ENCODE results near the gene HIBCH. TPM values are rescaled to one million over a fixed set of nuclear protein-coding genes. Genes with fewer than 3 reads are reported as not detected.
A peak's percentile ranks its signal among the peaks of the same experiment; 100 is the strongest.

The HIBCH gene
- total and polyA plus RNA-seq, 9 of the 15 experiments (the other 6 are each of a cell fraction or from before 2014, with no cell fraction given), result 17.0 to 65.4 (median 28.3) TPM

GRCh38 chr2:190354003-190354690 lies 34.5 kb upstream of the HIBCH start:
- Histone ChIP-seq H3K9me3 (replicated peaks; ENCODE audit: control insufficient read depth, insufficient read depth, low read depth, low read length) (no peaks in the 10 kb centered on the region), H4K20me1 (replicated peaks; ENCODE audit: control insufficient read depth, insufficient read depth, low read length) (no peaks in the 10 kb centered on the region), H3K36me3 (ENCODE audit: control insufficient read depth, insufficient read depth, low read length) (no peaks in the 10 kb centered on the region), H3K4me3 (no peak overlapping the region), H2AFZ (ENCODE audit: low read depth, low read length) (peak overlapping the region; percentile 90), H3K4me2 (ENCODE audit: insufficient read depth, low read length) (peak overlapping the region; percentile 73), H3K9ac (ENCODE audit: insufficient read depth in 1 of 2, low read depth in 2 of 2, low read length in 2 of 2) (peak overlapping the region; percentile 49 to 78; a peak in 3 of 4 replicates), H3K4me1 (replicated peaks in 1 of 2; ENCODE audit: control insufficient read depth in 2 of 2, insufficient read depth in 2 of 2, low read length in 2 of 2) (peaks cover 0 to 49% of the 10 kb centered on the region in 2 experiments; a peak in 3 of 5 replicates), H3K79me2 (ENCODE audit: control insufficient read depth, insufficient read depth, low read length) (no peaks in the 10 kb centered on the region), H3K27me3 (ENCODE audit: control insufficient read depth in 2 of 2, insufficient read depth in 2 of 2, low read length in 2 of 2) (no peaks in the 10 kb centered on the region), H3K9me1 (ENCODE audit: control insufficient read depth, insufficient read depth, low read length) (no peaks in the 10 kb centered on the region), H3K27ac (ENCODE audit: extremely low read depth, low read depth, low read length) (peak overlapping the region; percentile 70)
- peak; percentile 54 to 76 (median 58) for DNase-seq (ENCODE audit: extremely low read depth in 1 of 4, low spot score in 3 of 4)
- ChIA-PET POLR2A (interaction anchor here (0.6 to 1.1 kb wide), 2 partner anchors 9 to 35 kb away, joined by 3 to 4 read pairs; no protein-coding TSS in a partner anchor), CTCF (ENCODE audit: low intra/inter-chr PET ratio) (no interaction called here)
- ATAC-seq, result peak; percentile 74
- intact Hi-C loops (cut with micrococcal nuclease) (no loop called here), in situ Hi-C loops (cut with MboI) (no loop called here)
- WGBS (ENCODE audit: insufficient coverage, low coverage, missing lambda C conversion rate), result 8% methylated on average over 12 of the region's 12 CpGs
- peak; percentile 87 for FAIRE-seq
- BruUV-seq (replicated peaks), result no TSS peak
- TF ChIP-seq JUN (IDR thresholded peaks at IDR 0.05; ENCODE audit: borderline replicate concordance, low read depth, low read length) (0 out of 2 replicates have a peak, but pooled peaks have one; percentile 27), JUN (CRISPR knock-in tag; IDR thresholded peaks at IDR 0.05; ENCODE audit: borderline replicate concordance) (no peak), CTBP1 (IDR thresholded peaks at IDR 0.05; ENCODE audit: borderline replicate concordance) (peak; percentile 50; the same call in 1 of the 2 replicates), VEZF1 (CRISPR knock-in tag; IDR thresholded peaks at IDR 0.05) (no peak), PURB (CRISPR knock-in tag; IDR thresholded peaks at IDR 0.05; ENCODE audit: low read depth) (no peak), SMARCA4 (IDR thresholded peaks at IDR 0.05) (peak; percentile 53; the same call in 1 of the 2 replicates), SAP30 (IDR thresholded peaks at IDR 0.05; ENCODE audit: borderline replicate concordance, insufficient read depth, low read depth, low read length, poor library complexity, severe bottlenecking) (no peak), CGGBP1 (CRISPR knock-in tag; IDR thresholded peaks at IDR 0.05) (no peak), CBX2 (IDR thresholded peaks at IDR 0.05; ENCODE audit: insufficient read depth, low read length, poor library complexity, severe bottlenecking) (no peak), CBFA2T2 (conservative IDR thresholded peaks at IDR 0.05) (peak; percentile 63), E2F4 (CRISPR knock-in tag; IDR thresholded peaks at IDR 0.05; ENCODE audit: low read depth) (no peak), ESRRA (IDR thresholded peaks at IDR 0.05; ENCODE audit: borderline replicate concordance, low read depth) (peak; percentile 33; the same call in 1 of the 2 replicates), ZNF445 (CRISPR knock-in tag; IDR thresholded peaks at IDR 0.05; ENCODE audit: low read depth) (no peak), RCOR1 (IDR thresholded peaks at IDR 0.05; ENCODE audit: borderline replicate concordance in 1 of 2, low read depth in 2 of 2, low read length in 2 of 2) (peak in 1 of 2 experiments; percentile 43; a peak in 1 of 4 replicates), LEF1 (IDR thresholded peaks at IDR 0.05) (peak; percentile 79), CXXC5 (CRISPR knock-in tag; IDR thresholded peaks at IDR 0.05) (peak; percentile 60), ATF1 (CRISPR knock-in tag; IDR thresholded peaks at IDR 0.05) (no peak), ATF1 (tag; IDR thresholded peaks at IDR 0.05) (peak; percentile 48; the same call in 1 of the 2 replicates), ATF7 (IDR thresholded peaks at IDR 0.05) (peak; percentile 92)

Data from K562 (cell line).